Pancreas (tissue), 10 donors: ENCODE results near the gene LNX2. TPM values are rescaled to one million over a fixed set of nuclear protein-coding genes. Genes with fewer than 3 reads are reported as not detected.

ENCODE experiments used
- ATAC-seq, 4 donors: fragments of 200-7000 bp; cut with Tn5 transposase; one replicate each; pipeline versions ENCODE4 v1.8.0 to v1.9.1; 2020; ENCODE audit warnings: mild to moderate bottlenecking in 4 of 4, moderate library complexity in 4 of 4
- DNase-seq, 6 donors: peaks; one replicate each; pipeline ENCODE4 v3.0.0-alpha.2; 2020
- FAIRE-seq: peaks from 2 replicates; lab custom pipeline; 2012; peaks lifted over from hg19 to GRCh38; lab: Jason Lieb, UNC
- H3K27ac ChIP-seq, 4 donors: fragments of 200-600 bp; sonication (generic); 1 replicate in 3 of 4; 2 replicates in 1 of 4; pipeline versions ENCODE4 v1.5.0 to v1.8.0; 2020
- H3K27me3 ChIP-seq, 4 donors: fragments of 200-600 bp; one replicate each; pipeline ENCODE4 v1.8.0; 2021
- H3K36me3 ChIP-seq, 3 donors: fragments of 200-600 bp; sonication (generic) in 1 of 3; one replicate each; pipeline versions ENCODE4 v1.5.0 to v1.8.0; 2020 to 2021
- H3K4me1 ChIP-seq, 3 donors: fragments of 200-600 bp; one replicate each; pipeline ENCODE4 v1.8.0; 2021
- H3K4me3 ChIP-seq, 4 donors: fragments of 200-600 bp; sonication (generic) in 2 of 4; one replicate each; pipeline versions ENCODE4 v1.5.0 to v1.8.0; 2020 to 2021
- H3K9me3 ChIP-seq, 4 donors: fragments of 200-600 bp; one replicate each; pipeline ENCODE4 v1.8.0; 2021
- WGBS, 2 donors: extraction: QIAGEN DNeasy Blood & Tissue Kit; methylation state at CpG; one replicate each; pipeline ENCODE4 v1.1.7; 2013; 5-methylcytosine and 5-hydroxymethylcytosine counted together
- intact Hi-C, 3 donors: fragments of 100-400 bp; cut with DNase I; formaldehyde crosslinking; loops; one replicate each; pipeline versions ENCODE4 v1.11.1 to v1.14.2; 2022
- polyA plus RNA-seq, 2 donors: library from polyadenylated mRNA; stranded (reverse); fragments of 200-250 nt; gene quantifications; one replicate each; pipeline ENCODE4 v1.2.3, GENCODE V29; 2013
- total RNA-seq, 6 donors: library from RNA; stranded (reverse); fragmentation: NEBNext Ultra II Directional in 4 of 6; extraction: Animal tissue kit (Norgen Biotek cat#: 25700) in 4 of 6; gene quantifications; one replicate each; pipeline versions ENCODE4 v1.2.1 to v1.2.4, GENCODE V29; 2021 to 2023
- TF ChIP-seq, protein P1 (sequence below), 4 donors: fragments of 200-600 bp; sonication (generic) in 3 of 4; IDR thresholded peaks; one replicate each; pipeline versions ENCODE4 v1.5.0 to v1.8.0; 2021; ENCODE audit warnings: antibody characterized with exemption in 4 of 4
- donor health status: healthy with polysubstance abuse.
- donor health status: DM: no; HTN: no; CAD: no; lungs with moderate emphysema.
- donor health status: DM: no; HTN: no; CAD: no.
- donor health status: control.
- donor health status: control.
- donor health status: Bipolar disorder and iron deficiency.
- donor health status: DM: yes; HTN: yes; CAD: no.
- donor health status: DM: no; HTN: no; CAD: no.
- donor health status: DM: no; HTN: no; CAD: no.
- donor health status: DM: yes; HTN: yes; CAD: no.

LNX2 gene
- total and polyA plus RNA-seq, 8 donors = 4.9 to 18.9 (median 14.1) TPM

DNA sequence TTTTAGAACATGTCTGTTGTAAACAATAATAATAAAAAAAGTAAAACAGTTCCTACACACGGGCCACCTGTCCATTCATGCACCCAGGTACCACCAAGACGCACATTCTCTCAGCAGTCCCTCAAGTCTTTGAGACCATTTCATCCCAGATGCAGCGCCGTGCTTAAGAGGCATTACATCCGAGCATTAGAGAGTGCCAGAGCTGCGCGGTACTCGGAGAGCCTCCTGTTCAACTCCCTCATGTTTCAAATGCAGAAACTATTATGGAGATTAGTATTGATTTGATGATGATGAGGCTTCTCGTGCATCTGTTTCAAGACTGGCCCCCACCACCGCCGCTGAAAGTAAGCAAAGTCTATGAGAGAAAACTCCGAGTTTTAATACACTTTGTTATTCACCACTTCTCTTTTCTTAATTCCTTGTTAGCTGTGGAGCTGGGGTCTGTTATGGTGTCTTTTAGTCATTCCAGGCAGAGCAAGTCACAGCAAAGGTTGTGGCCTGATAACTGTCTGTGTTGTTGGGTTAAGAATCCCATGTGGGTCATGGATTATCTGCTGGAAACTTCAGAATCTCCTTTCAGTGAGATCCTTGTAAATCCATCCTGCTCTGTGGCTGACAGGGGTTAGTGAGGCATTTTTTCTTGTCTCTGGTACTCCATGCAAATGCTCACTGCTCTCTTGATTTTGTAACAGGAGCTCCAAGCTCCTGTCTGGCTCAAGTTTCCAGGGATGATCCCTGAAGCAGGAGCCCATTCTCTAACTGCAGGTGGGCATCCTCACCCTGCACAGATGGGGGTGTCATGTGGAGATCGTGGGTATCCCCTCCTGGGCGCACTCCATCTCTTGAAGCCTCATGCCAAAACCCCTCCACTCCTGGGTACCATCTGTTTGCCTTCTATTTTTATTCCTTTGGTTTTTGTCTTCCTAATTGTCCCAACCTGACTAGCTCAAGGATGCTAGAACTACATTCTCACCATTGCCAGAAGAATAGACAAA lies 95.1 kb downstream of the LNX2 start:
- FAIRE-seq (no peak), ATAC-seq (no peak)
- WGBS, 2 donors = 58 to 66% methylated on average over 14 of the region's 14 CpGs

DNA sequence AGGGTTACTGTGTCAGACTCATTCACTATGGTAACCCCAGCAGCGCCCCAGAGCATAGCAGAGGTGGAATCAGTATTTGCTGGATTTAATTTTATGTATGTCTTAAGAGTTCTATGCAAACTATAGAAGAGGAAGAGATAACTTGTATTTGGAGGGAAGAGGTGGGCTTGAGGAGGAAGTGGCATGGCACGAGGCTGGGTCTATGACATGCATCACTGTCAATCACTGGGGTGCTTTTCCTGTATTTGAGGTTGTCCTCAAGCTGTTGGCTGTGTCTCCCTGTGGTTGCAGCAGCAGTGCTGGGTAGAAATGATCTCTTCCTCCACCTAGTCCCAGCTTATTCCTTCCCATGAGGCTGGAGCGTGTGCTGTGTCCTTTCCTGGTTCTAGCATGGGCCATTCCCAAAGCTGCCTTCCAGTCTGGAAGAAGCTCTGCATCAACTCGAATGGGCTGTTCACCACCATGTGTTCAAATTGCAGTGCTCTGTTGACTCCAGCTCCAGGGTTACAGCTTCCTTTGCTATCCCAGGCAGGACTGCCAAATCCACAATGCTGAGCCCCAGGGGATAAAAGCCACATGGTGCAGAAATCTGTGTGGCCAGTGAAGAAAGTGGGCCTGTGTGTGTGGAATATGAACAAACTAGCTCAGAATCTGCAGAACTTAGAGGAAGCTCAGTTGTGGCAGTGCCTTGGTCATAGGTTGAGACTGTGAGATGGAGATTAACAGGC lies 96.8 kb downstream of the LNX2 start:
- Histone ChIP-seq H3K4me3 (no peak overlapping the region), H3K27me3 (no peaks in the 10 kb centered on the region), H3K9me3 (no peaks in the 10 kb centered on the region), H3K36me3 (no peaks in the 10 kb centered on the region), H3K4me1 (no peaks in the 10 kb centered on the region), H3K27ac (no peak overlapping the region)
- no peak for FAIRE-seq
- no peak for ATAC-seq
- intact Hi-C loops = loop anchor here in 1 of 3 donors (10.0 kb wide), 1 partner anchor 191 kb away; no protein-coding TSS in a partner anchor
- TF ChIP-seq, protein P1, sequence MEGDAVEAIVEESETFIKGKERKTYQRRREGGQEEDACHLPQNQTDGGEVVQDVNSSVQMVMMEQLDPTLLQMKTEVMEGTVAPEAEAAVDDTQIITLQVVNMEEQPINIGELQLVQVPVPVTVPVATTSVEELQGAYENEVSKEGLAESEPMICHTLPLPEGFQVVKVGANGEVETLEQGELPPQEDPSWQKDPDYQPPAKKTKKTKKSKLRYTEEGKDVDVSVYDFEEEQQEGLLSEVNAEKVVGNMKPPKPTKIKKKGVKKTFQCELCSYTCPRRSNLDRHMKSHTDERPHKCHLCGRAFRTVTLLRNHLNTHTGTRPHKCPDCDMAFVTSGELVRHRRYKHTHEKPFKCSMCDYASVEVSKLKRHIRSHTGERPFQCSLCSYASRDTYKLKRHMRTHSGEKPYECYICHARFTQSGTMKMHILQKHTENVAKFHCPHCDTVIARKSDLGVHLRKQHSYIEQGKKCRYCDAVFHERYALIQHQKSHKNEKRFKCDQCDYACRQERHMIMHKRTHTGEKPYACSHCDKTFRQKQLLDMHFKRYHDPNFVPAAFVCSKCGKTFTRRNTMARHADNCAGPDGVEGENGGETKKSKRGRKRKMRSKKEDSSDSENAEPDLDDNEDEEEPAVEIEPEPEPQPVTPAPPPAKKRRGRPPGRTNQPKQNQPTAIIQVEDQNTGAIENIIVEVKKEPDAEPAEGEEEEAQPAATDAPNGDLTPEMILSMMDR (IDR thresholded peaks at IDR 0.05) = no peak
- 59 to 72% methylated on average over 4 of the region's 4 CpGs for WGBS, 2 donors
- DNase-seq = no peak

More for the DNA sequence above, 95.1 kb downstream of the LNX2 start:
- H3K4me1 ChIP-seq = no peaks in the 10 kb centered on the region
- H3K27ac ChIP-seq = no peak overlapping the region
- TF ChIP-seq, protein P1 (IDR thresholded peaks at IDR 0.05) = no peak
- no peak for DNase-seq
- no peaks in the 10 kb centered on the region for H3K27me3 ChIP-seq
- no peaks in the 10 kb centered on the region for H3K36me3 ChIP-seq
- intact Hi-C loops = loop anchor here in 1 of 3 donors (10.0 kb wide), 1 partner anchor 190 kb away; no protein-coding TSS in a partner anchor
- H3K9me3 ChIP-seq = no peaks in the 10 kb centered on the region
- no peak overlapping the region for H3K4me3 ChIP-seq

DNA sequence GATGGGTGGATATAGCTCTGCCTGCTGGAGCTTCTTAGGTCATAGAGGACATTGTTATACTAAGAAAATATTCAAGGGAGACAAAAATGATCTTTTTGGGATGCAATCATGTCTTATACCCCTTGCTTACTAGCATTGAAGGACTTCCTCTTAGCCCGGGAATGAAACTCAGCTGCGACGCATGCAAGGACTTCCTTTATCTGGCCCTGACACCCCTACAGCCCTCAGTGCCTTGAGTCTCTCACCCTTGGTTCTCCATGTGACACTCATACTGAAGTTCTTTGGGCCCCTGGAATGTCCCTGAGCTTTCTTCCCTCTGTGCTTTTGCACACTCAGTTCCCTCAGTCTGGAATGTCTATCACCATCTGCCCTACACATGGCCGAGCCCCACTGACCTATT lies 97.5 kb downstream of the LNX2 start:
- no peaks in the 10 kb centered on the region for H3K36me3 ChIP-seq
- no peak for FAIRE-seq
- intact Hi-C loops = loop anchor here in 1 of 3 donors (10.0 kb wide), 1 partner anchor 192 kb away; no protein-coding TSS in a partner anchor
- H3K4me3 ChIP-seq = no peak overlapping the region
- no peaks in the 10 kb centered on the region for H3K9me3 ChIP-seq
- DNase-seq = no peak
- no peaks in the 10 kb centered on the region for H3K4me1 ChIP-seq
- H3K27me3 ChIP-seq = peaks cover 0 to 4% (median 0%) of the 10 kb centered on the region in 4 donors
- no peak overlapping the region for H3K27ac ChIP-seq
- peak in 2 of 4 donors; percentile 27 to 62 for ATAC-seq
- WGBS, 2 donors = 41 to 57% methylated on average over 4 of the region's 4 CpGs
- TF ChIP-seq, protein P1 (IDR thresholded peaks at IDR 0.05) = no peak

DNA sequence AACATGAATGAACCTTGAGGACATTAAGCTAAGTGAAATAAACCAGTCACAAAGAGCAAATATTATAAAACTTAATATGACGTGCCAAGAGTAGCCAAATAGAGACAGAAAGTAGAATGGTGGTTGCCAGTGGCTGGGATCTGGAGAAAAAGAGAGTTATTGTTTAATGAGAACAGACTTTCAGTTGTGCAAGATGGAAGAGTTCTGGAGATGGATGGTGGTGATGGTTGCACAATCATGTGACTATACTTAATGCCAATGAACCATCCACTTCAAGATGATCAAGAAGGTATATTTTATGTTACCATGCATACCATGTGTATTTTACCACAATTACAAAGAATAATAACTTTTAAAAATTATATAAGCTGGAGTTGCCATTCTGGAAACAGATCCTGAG lies 104.2 kb downstream of the LNX2 start:
- no peak for ATAC-seq
- Histone ChIP-seq H3K4me1 (no peaks in the 10 kb centered on the region), H3K27ac (no peak overlapping the region), H3K27me3 (peaks cover 0 to 13% (median 0%) of the 10 kb centered on the region in 4 donors), H3K36me3 (no peaks in the 10 kb centered on the region), H3K4me3 (no peak overlapping the region), H3K9me3 (no peaks in the 10 kb centered on the region)
- TF ChIP-seq, protein P1 (IDR thresholded peaks at IDR 0.05) = no peak
- no peak for DNase-seq
- intact Hi-C loops = no loop called here
- 81 to 86% methylated on average over 1 of the region's 1 CpG for WGBS, 2 donors
- no peak for FAIRE-seq
